Activated CD8-positive, alpha-beta memory T cell treated with anti-CD3 and anti-CD28 coated beads, Interleukin-2, amount 50 U/mL, for 4 hours (primary cell): Measurements from ENCODE around the gene USE1.
"Not testable (repeated sequence)": the region's sequence is repeated elsewhere in the genome, so short reads cannot be mapped to it uniquely, and the experiment has no call there.

ENCODE experiments used
- DNase-seq: peaks from one replicate; pipeline ENCODE4 v3.0.0-alpha.2; 2020

The USE1 gene

DNA sequence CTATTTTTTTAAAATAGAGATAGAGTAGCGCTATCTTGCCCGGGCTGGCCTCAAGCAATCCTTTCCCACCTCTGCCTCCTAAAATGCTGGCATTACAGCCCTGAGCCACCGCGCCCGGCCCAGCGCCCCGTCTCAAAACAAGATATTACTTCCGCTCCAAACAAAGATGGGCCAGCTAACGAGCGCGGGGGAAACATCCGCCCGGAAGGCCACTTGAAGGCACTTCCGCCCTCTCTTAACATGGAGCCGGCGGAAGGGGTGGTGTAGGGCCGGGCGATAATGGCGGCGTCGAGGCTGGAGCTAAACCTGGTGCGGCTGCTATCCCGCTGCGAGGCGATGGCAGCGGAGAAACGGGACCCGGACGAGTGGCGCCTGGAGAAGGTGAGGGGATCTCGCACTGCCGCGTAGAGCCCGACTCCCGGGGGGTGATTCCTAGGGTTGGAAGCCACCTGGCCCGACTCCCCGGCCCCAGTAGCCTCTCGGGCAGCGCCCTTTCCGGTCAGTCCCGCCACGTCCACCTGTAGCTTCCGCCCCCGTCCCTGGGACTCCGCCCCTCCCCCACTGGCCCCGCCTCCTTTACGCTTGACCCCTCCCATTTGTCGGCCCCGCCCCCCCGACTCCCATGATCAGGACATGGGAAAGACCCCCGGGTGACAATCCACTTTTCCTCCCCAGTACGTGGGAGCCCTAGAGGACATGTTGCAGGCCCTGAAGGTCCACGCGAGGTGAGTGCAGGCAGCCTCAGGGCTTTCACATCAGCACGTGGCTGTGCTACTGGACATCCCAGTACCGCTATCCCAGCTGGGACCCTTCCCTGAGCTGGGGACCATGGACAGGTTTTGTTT, at the start of gene USE1:
USE1 (plus strand) TSS at position 231 of the 845 bp plus-strand sequence; CDS start at position 280, 49 bp downstream.
- peak; percentile 83 for DNase-seq

DNA sequence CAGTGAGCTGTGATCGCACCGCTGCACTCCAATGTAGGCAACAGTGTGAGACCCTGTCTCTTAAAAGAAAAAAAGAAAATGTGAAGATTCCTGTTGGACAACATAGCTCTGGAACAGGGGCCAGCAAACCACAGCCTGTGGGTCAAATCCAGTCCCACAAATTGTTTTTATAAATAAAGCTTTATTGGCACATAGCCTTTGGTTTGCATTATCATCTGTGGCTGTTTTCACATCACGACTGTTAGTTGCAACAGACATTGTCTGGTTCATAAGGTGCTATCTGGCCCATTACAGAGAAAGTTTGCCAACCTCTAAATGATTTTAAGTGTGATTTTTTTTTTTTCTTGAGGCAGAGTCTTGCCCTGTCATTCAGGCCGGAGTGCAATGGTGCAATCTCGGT, 49.4 kb upstream of the USE1 start:
- DNase-seq, result no peak

DNA sequence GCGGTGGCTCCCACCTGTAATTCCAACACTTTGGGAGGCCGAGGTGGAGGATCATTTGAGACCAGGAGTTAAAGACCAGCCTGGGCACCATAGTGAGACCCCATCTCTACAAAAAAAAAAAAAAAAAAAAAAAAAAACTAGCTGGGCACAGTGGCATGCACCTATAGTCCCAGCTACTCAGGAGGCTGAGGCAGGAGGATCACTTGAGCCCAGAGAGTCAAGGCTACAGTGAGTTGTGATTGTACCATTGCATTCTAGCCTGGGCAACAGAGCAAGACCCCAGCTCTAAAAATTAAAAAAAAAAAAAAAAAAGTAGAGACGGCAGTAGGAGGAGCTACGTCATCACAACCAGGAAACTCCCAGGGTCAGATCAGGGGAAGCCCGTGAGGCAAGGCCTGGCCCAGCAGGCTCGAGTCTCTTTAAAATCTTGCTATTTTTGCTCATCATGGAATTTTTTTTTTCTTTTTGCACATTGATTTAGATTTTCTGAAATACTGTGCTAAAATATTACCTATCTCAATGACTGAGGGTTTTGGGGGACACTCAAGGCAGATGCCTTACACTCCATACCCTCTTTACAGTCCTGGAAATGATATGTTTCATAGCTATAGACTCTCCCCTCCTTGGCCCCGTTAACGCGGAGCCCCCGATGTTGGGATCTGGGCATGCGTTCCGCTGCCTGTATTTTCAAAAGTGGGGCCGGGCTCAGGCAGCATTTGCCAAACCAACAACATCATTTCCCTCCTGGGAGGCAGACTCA, 44.4 kb upstream of the USE1 start:
- no peak for DNase-seq

DNA sequence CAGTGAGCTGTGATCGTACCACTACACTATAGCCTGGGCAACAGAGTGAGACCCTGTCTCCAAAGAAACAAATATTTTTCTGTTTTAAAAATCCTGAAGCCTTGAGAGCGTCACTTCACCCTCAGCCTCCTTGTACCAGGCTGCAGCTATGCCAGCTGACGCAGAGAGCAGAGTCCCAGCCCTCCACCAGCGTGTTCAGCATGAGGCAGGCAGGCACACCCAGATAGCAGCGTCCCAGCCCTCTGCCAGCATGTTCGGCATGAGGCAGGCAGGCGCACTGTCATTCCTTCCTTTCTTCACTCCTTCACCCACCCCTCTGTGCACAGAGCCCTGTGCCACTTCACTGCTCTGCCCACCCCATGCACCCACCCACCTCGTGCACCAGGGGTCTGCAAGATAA, 43.3 kb upstream of the USE1 start:
- DNase-seq, result no peak

DNA sequence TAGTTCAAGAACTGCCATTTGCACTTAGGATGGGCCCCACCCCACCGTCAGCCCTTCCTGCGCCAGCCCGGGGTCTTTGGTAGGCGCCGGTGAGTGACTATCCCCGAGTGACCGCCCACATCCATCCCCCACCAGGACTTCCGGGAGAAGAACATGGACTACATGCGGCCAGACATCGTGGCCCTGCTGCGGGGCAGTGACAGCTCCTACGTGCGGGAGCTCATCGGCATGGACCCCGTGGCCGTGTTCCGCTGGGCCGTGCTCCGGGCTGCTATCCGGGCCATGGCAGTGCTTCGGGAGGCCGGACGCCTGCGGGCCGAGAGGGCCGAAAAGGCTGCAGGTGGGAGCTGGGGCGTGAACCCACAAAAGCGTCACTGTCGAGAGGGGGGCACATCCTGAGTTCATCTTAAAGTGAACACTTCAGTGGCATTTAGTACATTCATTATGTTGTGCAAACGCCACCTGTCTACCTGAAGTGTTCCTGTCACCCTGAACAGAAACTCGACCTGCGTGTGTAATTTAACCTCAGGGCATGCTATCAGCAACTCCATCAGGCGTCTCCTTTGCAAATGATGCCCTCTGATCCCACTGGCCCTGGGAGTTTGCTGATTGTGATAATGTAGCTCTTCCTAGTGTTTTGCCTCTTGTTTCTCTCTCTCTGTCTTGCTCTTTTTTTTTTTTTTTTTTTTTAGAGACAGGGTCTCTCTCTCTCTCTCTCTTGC, 42.4 kb upstream of the USE1 start:
- no peak for DNase-seq

DNA sequence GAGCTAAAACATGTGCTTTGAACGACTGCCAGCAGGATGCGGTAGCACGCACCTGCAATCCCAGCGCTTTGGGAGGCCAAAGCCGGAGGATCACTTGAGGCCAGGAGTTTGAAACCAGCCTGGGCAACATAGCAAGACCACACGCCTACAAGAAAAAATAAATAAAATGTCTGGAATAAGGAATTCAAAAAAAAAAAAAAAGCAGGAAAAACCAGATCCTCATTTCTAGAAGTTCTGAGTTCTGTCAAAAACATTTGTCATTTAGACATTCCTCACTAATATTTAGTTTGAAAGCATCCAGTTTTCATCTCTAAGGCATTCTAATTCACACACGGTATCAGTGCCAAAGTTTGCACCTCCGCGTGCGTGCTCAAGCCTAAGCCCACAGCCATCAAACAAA, 36.9 kb upstream of the USE1 start:
- DNase-seq, result no peak

- DNase-seq, result no peak
Measured at GRCh38 chr19:17180997-17181702, 34.0 kb upstream of the USE1 start.

DNA sequence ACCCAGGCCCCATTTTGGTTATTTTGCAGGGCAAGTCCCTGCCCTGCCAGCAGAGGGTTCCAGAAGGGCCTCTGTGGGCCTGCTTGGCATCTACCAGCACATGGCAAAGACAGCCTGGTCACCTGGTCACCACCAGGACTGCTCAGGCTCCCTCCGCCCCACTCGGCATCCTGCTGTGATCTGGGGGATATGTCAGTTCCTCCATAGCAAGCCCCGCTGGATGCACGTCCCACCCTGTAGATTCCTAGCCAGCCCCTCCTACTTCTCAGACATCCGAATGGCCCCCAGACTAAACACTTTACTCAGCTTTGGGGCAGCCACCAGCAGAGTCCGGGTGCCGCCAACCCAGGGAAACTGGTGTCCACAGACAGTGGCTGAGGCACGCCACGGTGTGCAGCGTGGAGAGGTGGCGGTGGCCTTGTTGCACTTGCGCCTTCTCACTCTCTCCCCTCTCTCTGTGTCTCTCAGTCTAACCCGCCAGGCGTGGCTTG, 31.8 kb upstream of the USE1 start:
- DNase-seq, result no peak

DNA sequence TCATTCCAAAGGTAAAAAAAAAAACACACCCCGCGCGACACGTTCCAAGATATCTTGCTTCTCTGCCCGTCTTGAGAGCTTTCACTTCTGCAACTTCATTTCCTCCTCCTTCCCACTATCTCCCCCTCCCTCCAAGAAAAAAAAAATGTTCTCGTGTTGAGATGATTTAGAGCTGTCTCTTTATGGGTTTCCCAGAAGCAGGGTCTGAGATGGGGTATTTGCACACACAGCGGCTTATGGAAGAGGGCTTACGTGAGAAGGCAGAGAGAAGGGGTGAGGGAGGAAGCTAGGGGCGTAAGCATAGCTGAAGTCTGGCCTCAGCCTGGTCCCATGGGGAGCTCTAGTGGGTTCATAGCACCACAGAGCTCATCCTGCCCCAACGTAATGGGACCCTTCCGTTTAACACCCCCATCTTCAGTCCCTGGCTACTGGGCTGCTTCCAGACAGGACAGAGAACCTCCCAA, 31.3 kb upstream of the USE1 start:
- DNase-seq, result no peak

GRCh38 chr19:17184371-17184841, 30.8 kb upstream of the USE1 start:
- DNase-seq, result peak; percentile 50

GRCh38 chr19:17185590-17185989, 29.6 kb upstream of the USE1 start:
- no peak for DNase-seq

GRCh38 chr19:17191736-17192135, 23.4 kb upstream of the USE1 start:
- not testable (repeated sequence) for DNase-seq

GRCh38 chr19:17192751-17193150, 22.4 kb upstream of the USE1 start:
- DNase-seq, result no peak

GRCh38 chr19:17194608-17195007, 20.5 kb upstream of the USE1 start:
- DNase-seq, result no peak

- DNase-seq, result no peak
Measured at GRCh38 chr19:17195106-17195505, 20.1 kb upstream of the USE1 start.

- DNase-seq, result no peak
Measured at GRCh38 chr19:17196610-17197009, 18.5 kb upstream of the USE1 start.

DNA sequence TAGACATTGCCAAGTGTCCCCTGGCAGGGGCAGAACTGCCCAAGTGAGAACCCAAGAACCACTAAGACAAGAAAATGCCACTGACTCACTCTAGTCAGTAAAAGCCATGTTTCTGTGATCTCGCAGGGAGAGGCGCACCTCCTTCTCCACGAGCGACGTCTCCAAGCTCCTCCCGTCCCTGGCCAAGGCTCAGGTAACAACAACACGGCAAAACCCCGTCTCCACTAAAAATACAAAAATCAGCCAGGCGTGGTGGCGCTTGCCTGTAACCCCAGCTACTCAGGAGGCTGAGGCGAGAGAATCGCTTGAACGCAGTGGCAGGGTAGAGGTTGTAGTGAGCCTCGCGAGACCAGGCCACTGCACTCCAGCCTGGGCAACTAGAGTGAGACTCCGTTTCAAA, 17.5 kb upstream of the USE1 start:
- no peak for DNase-seq

DNA sequence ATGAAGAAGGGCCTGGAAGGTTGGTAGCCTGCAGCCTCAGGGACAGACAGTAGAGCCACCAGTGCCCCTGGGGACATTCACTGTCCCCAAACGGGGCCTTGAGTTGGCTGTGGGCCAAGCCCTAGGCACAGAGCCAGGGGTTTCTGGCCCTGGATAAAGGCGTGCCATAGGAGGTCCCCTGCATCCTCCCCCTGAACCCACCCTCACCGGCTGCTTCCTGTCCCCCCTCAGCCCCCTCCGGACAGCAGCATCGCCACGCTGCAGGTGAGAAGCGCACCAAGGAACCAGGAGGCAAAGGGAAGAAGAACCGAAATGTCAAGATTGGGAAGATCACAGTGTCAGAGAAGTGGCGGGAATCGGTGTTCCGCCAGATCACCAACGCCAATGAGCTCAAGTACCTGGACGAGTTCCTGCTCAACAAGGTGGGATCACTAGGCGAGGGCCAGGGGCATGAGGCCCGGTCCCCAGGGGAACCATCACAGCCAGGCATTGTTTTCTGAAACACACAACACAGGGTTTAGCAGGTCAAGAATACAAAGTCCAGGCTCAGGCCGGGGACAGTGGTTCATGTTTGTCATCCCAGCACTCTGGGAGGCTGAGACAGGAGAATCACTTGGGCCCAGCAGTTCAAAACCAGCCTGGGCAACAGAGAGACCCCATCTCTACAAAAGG, 14.6 kb upstream of the USE1 start:
- DNase-seq, result no peak

DNA sequence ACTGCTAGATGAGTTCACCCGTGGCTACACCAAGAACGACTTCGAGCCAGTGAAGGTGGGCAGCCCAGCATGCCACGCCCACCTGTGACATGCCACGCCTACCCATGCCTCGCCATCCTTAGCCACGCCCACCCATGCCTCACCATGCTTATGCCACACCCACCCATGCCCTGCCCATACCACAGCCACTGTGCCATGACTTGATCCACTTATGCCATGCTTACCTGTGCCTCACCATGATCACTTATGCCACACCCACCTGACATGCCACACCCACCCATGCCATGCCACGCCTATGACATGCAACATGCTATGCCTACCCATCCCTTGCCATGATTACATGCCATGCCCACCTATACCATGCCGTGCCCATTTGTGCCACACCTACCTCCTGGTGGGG, 12.9 kb upstream of the USE1 start:
- DNase-seq, result no peak

DNA sequence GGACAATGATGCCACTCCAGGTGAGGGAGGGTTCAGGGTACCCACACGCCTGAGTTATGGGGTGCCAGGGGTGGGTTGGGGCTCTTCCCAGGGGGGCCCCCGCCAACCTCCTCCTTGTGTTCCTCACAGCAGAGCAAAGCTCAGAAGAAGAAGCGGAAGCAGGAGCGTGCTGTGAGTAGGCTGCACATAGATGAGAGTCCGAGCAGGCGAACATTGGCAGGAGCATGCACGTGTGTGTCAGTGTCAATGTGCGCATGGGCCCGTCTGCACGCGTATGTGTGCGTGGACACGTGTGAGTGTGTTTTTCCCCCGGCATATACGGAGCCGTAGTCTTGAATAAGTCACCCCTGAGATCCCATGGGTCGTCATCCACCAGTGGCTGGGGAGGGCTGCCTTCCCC, 12.4 kb upstream of the USE1 start:
- DNase-seq, result no peak

DNA sequence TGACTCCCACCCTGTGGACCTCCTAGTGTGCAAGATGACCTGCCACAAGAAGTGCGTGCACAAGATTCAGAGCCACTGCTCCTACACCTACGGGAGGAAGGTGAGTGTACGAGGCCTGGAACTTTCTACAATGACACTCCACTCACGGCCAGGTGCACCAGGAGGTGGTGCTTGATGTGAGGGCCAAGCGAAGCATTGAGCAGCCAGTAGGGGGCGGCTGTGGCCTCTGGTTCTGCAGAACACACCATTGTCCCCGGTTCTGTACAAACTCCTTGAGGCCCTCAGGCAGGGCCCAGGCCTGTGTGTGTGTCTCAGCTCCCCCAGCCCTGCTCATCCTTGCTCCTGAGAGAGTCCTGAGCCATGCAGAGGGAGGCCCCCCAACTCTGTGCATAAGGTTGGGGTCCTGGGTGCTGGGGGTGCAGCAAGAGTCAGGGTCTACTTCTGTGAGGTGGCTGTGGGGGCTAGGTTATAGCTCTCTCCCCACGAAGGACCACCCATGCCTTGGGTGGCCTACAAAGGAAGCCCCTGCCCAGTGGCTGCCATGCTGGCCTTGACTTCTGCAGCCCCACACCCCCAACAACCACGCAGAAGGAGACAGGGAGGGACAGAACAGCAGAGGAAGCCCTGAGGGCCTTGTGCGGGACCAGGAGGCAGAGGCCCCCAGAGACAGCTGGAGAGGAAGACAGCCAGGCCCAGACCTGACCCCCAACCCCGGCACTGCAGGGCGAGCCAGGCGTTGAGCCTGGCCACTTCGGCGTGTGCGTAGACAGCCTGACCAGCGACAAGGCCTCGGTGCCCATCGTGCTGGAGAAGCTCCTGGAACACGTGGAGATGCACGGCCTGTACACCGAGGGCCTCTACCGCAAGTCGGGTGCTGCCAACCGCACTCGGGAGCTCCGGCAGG, 9.7 kb upstream of the USE1 start:
- DNase-seq, result peak; percentile 63
